Measurements from ENCODE around the gene DENND5A.

The DENND5A gene

GRCh38 chr11:9265211-9266131, at the start of gene DENND5A:
Gene DENND5A (minus strand): TSS chr11:9265350. CDS start chr11:9265069, 281 bp downstream.
- peak; percentile 59 for DNase-seq (ENCODE audit: low spot score)

GRCh38 chr11:9314291-9315077, 49.3 kb upstream of the DENND5A start, which contains the start of gene TMEM41B:
Gene TMEM41B (minus strand): TSS chr11:9314593. CDS start chr11:9314441, 152 bp downstream.
- DNase-seq (ENCODE audit: low spot score) = peak; percentile 98

- DNase-seq (ENCODE audit: low spot score) = no peak
Observed at GRCh38 chr11:9313648-9314290, 48.6 kb upstream of the DENND5A start.

- DNase-seq (ENCODE audit: low spot score) = no peak
Observed at GRCh38 chr11:9310485-9311090, 45.4 kb upstream of the DENND5A start.

- no peak for DNase-seq (ENCODE audit: low spot score)
Observed at GRCh38 chr11:9304178-9304577, 39.0 kb upstream of the DENND5A start.

- no peak for DNase-seq (ENCODE audit: low spot score)
Observed at GRCh38 chr11:9302448-9302847, 37.3 kb upstream of the DENND5A start.

GRCh38 chr11:9301720-9302119, 36.6 kb upstream of the DENND5A start:
- DNase-seq (ENCODE audit: low spot score) = no peak

GRCh38 chr11:9293646-9294045, 28.5 kb upstream of the DENND5A start:
- no peak for DNase-seq (ENCODE audit: low spot score)

GRCh38 chr11:9285850-9286587, 20.9 kb upstream of the DENND5A start:
- no peak for DNase-seq (ENCODE audit: low spot score)

- DNase-seq (ENCODE audit: low spot score) = peak; percentile 76
Observed at GRCh38 chr11:9280655-9281301, 15.6 kb upstream of the DENND5A start.

GRCh38 chr11:9277176-9277575, 12.0 kb upstream of the DENND5A start:
- no peak for DNase-seq (ENCODE audit: low spot score)

- DNase-seq (ENCODE audit: low spot score) = no peak
Observed at GRCh38 chr11:9276571-9276970, 11.4 kb upstream of the DENND5A start.

GRCh38 chr11:9274499-9275258, 9.5 kb upstream of the DENND5A start:
- DNase-seq (ENCODE audit: low spot score) = no peak

- DNase-seq (ENCODE audit: low spot score) = no peak
Observed at GRCh38 chr11:9273376-9274336, 8.5 kb upstream of the DENND5A start.

GRCh38 chr11:9269492-9270013, 4.4 kb upstream of the DENND5A start:
- DNase-seq (ENCODE audit: low spot score) = no peak

GRCh38 chr11:9267680-9268079, 2.5 kb upstream of the DENND5A start:
- DNase-seq (ENCODE audit: low spot score) = no peak

GRCh38 chr11:9266926-9267325, 1.8 kb upstream of the DENND5A start:
- DNase-seq (ENCODE audit: low spot score) = no peak

GRCh38 chr11:9266132-9266736, 1.1 kb upstream of the DENND5A start:
- no peak for DNase-seq (ENCODE audit: low spot score)

All from activated CD4-positive, alpha-beta T cell treated with anti-CD3 and anti-CD28 coated beads, Interleukin-2, Interleukin-4, amounts not matched to agents 100 ng/mL and 50 ng/mL, durations not matched to agents 16 hours and 8 hours (primary cell).